Stimulated activated naive CD8-positive, alpha-beta T cell treated with anti-CD3 and anti-CD28 coated beads, Interleukin-15, Interleukin-2, amounts not matched to agents 100 U/mL and 50 U/mL, for 24 hours (primary cell): ENCODE results near the gene TPBGL.

Experiments
- ATAC-seq: fragments of 150-1000 bp; cut with Tn5 transposase; one replicate; pipeline ENCODE4 v1.10.0; 2021
- DNase-seq: peaks from one replicate; pipeline ENCODE4 v3.0.0; 2021

Gene TPBGL

GRCh38 chr11:75246006-75246670, 5.6 kb downstream of the TPBGL start:
- DNase-seq (no peak), ATAC-seq (no peak)

GRCh38 chr11:75246671-75247350, 6.2 kb downstream of the TPBGL start:
- no peak for ATAC-seq

GRCh38 chr11:75248924-75249256, 8.3 kb downstream of the TPBGL start:
- ATAC-seq = no peak
- no peak for DNase-seq

More at GRCh38 chr11:75246671-75247350, 6.2 kb downstream of the TPBGL start:
- no peak for DNase-seq

GRCh38 chr11:75249704-75250103, 9.1 kb downstream of the TPBGL start:
- DNase-seq = no peak
- no peak for ATAC-seq

GRCh38 chr11:75254326-75254725, 13.8 kb downstream of the TPBGL start:
- no peak for ATAC-seq

GRCh38 chr11:75260396-75261170, 20.0 kb downstream of the TPBGL start:
- DNase-seq = no peak
- ATAC-seq = no peak

More at GRCh38 chr11:75254326-75254725, 13.8 kb downstream of the TPBGL start:
- no peak for DNase-seq

GRCh38 chr11:75261902-75262361, 21.4 kb downstream of the TPBGL start:
- no peak for DNase-seq
- no peak for ATAC-seq

- DNase-seq (no peak), ATAC-seq (no peak)
Measured at GRCh38 chr11:75262436-75262835, 21.9 kb downstream of the TPBGL start.

GRCh38 chr11:75262961-75263852, 22.6 kb downstream of the TPBGL start:
- no peak for ATAC-seq

GRCh38 chr11:75263944-75264349, 23.4 kb downstream of the TPBGL start:
- ATAC-seq (peak; percentile 21), DNase-seq (no peak)

More at GRCh38 chr11:75262961-75263852, 22.6 kb downstream of the TPBGL start:
- no peak for DNase-seq

GRCh38 chr11:75264356-75264755, 23.8 kb downstream of the TPBGL start:
- DNase-seq = no peak
- no peak for ATAC-seq

- no peak for ATAC-seq
- DNase-seq = no peak
Measured at GRCh38 chr11:75264971-75265370, 24.4 kb downstream of the TPBGL start.

GRCh38 chr11:75265851-75266531, 25.4 kb downstream of the TPBGL start:
- no peak for ATAC-seq
- DNase-seq = no peak

- no peak for DNase-seq
- no peak for ATAC-seq
Measured at GRCh38 chr11:75267171-75267970, 26.8 kb downstream of the TPBGL start.

- DNase-seq = no peak
- no peak for ATAC-seq
Measured at GRCh38 chr11:75268626-75269366, 28.2 kb downstream of the TPBGL start.

GRCh38 chr11:75269367-75269660, 28.7 kb downstream of the TPBGL start:
- DNase-seq = no peak
- no peak for ATAC-seq

- ATAC-seq = no peak
- no peak for DNase-seq
Measured at GRCh38 chr11:75269896-75270295, 29.3 kb downstream of the TPBGL start.

GRCh38 chr11:75270896-75271418, 30.4 kb downstream of the TPBGL start:
- no peak for ATAC-seq
- DNase-seq = no peak

- no peak for ATAC-seq
- no peak for DNase-seq
Measured at GRCh38 chr11:75271730-75272129, 31.2 kb downstream of the TPBGL start.

GRCh38 chr11:75272391-75272790, 31.8 kb downstream of the TPBGL start:
- ATAC-seq (no peak), DNase-seq (no peak)
